ENCODE data around the gene GAS7. TPM values are rescaled to one million over a fixed set of nuclear protein-coding genes. Genes with fewer than 3 reads are reported as not detected.

GAS7 gene
- total RNA-seq, 5 donors from 2014 or later (not counting 1 experiment from before 2014, with no cell fraction given): 0.93 to 10.5 (median 3.8) TPM

DNA sequence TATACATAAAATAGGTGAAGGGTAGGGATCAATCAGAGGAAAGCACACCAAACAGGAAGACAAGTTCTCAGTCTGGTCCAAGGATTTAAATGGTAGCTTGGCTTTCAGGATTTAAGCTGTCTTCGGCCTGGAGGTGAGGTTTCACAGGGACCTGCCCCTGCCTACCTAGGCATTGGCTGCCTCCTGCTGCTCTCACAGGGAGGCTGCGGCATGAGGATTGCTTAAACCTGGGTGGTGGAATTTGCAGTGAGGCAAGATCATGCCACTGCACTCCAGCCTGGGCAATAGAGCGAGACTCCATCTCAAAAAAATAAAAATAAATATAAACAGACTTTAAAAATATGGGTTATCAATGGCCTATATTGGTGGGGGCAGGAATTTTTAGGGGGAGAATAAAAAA is 114.5 kb downstream of the GAS7 start:
- no peak for ATAC-seq (replicated peaks in 1 of 4)
- no peaks in the 10 kb centered on the region for H3K9me3 ChIP-seq
- peaks cover 0 to 4% (median 0%) of the 10 kb centered on the region in 3 donors for H3K9me3 Mint-ChIP-seq
- ChIA-PET CTCF (no interaction called here), POLR2A (no interaction called here)
- no peak overlapping the region for H3K27ac ChIP-seq (ENCODE audit: low read length)
- no peak overlapping the region for H3K4me3 ChIP-seq (ENCODE audit: control insufficient read depth in 1 of 2, extremely low read depth in 1 of 2, low read length in 1 of 2)
- no peaks in the 10 kb centered on the region for H3K36me3 Mint-ChIP-seq
- no peak overlapping the region for H3K4me3 Mint-ChIP-seq
- no peaks in the 10 kb centered on the region for H3K36me3 ChIP-seq (ENCODE audit: control insufficient read depth in 2 of 2, extremely low read depth in 1 of 2, insufficient read depth in 1 of 2, low read length in 1 of 2)
- no peak for DNase-seq
- WGBS (ENCODE audit: insufficient coverage): 80% methylated on average over 1 of the region's 3 CpGs
- peaks cover 0 to 4% of the 10 kb centered on the region in 2 donors for H3K27me3 Mint-ChIP-seq
- peaks cover 0 to 23% (median 12%) of the 10 kb centered on the region in 3 donors for H3K4me1 Mint-ChIP-seq
- H3K27me3 ChIP-seq (replicated peaks in 1 of 2; ENCODE audit: control insufficient read depth in 2 of 2, extremely low read depth in 1 of 2, insufficient read depth in 2 of 2, low read length in 1 of 2): peaks cover 0 to 5% of the 10 kb centered on the region in 2 experiments
- H3K27ac Mint-ChIP-seq: no peak overlapping the region
- H3K4me1 ChIP-seq (ENCODE audit: control insufficient read depth in 1 of 2, extremely low read depth in 1 of 2, insufficient read depth in 2 of 2, low read length in 2 of 2): peaks cover 0 to 13% of the 10 kb centered on the region in 2 experiments

DNA sequence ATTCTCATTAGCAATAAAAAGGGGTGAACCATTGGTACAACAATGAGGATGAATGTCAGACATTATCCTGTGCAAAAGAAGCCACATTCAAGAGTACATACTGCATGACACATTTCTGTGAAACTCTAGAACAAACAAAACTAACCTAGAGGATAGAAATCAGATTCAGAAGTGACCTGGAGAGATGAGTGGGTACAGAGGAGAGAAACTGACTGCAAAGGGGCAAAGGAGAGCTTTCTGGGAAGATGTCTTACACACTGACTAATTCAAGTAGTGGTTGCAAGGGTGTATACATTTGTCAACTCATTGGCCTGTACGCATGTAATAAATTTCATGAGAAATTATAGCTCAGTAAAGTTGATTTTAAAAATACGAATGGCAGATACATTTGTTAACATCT is 115.6 kb downstream of the GAS7 start:
- Histone ChIP-seq H3K4me1 (ENCODE audit: control insufficient read depth in 1 of 2, extremely low read depth in 1 of 2, insufficient read depth in 2 of 2, low read length in 2 of 2) (peaks cover 0 to 18% of the 10 kb centered on the region in 2 experiments), H3K36me3 (ENCODE audit: control insufficient read depth in 2 of 2, extremely low read depth in 1 of 2, insufficient read depth in 1 of 2, low read length in 1 of 2) (no peaks in the 10 kb centered on the region), H3K27ac (ENCODE audit: low read length) (no peak overlapping the region), H3K27me3 (replicated peaks in 1 of 2; ENCODE audit: control insufficient read depth in 2 of 2, extremely low read depth in 1 of 2, insufficient read depth in 2 of 2, low read length in 1 of 2) (peaks cover 0 to 5% of the 10 kb centered on the region in 2 experiments), H3K9me3 (no peaks in the 10 kb centered on the region), H3K4me3 (ENCODE audit: control insufficient read depth in 1 of 2, extremely low read depth in 1 of 2, low read length in 1 of 2) (no peak overlapping the region)
- ChIA-PET POLR2A (no interaction called here), CTCF (interaction anchor here in 1 of 2 donors (0.6 kb wide), 1 partner anchor 160 kb away, joined by 4 read pairs; no protein-coding TSS in a partner anchor)
- peaks cover 0 to 4% of the 10 kb centered on the region in 2 donors for H3K27me3 Mint-ChIP-seq
- H3K4me1 Mint-ChIP-seq: peaks cover 0 to 26% (median 12%) of the 10 kb centered on the region in 3 donors
- H3K9me3 Mint-ChIP-seq: peaks cover under 1 to 5% (median 1%) of the 10 kb centered on the region in 3 donors
- DNase-seq (no peak), ATAC-seq (replicated peaks in 1 of 4) (no peak)
- H3K27ac Mint-ChIP-seq: no peak overlapping the region
- no peaks in the 10 kb centered on the region for H3K36me3 Mint-ChIP-seq
- H3K4me3 Mint-ChIP-seq: no peak overlapping the region
- WGBS (ENCODE audit: insufficient coverage): no CpG with 5 or more reads among the region's 2 CpGs

DNA sequence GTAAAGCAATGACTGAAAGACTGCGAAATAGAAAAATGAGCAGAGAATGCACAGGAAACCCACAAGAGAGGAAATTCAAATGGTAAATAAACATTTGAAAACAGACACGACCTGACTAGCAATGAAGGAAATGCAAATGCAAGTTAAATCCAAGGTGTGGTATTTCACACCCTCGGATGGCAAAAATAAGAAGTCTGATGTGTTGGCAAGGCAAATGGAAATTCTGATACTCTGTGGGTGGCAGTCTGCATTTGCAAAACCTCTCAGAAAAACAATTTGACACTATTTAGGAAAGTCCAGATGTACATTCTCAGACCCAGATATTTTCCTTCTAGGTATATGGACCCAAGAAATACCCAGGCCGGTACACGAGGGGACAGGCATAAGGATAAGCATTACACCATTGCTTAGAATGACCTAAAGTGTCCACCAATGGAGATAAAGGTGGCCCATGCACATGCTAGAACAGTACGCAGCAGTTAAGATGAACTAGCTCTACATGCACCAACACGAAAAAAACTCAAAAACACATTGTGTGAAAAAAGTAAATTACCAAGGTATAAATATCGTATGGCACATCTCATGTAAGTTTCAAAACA is 116.7 kb downstream of the GAS7 start:
- Histone ChIP-seq H3K4me1 (ENCODE audit: control insufficient read depth in 1 of 2, extremely low read depth in 1 of 2, insufficient read depth in 2 of 2, low read length in 2 of 2) (peaks cover 0 to 13% of the 10 kb centered on the region in 2 experiments), H3K9me3 (no peaks in the 10 kb centered on the region), H3K27ac (ENCODE audit: low read length) (no peak overlapping the region), H3K27me3 (replicated peaks in 1 of 2; ENCODE audit: control insufficient read depth in 2 of 2, extremely low read depth in 1 of 2, insufficient read depth in 2 of 2, low read length in 1 of 2) (peaks cover 0 to 5% of the 10 kb centered on the region in 2 experiments), H3K36me3 (ENCODE audit: control insufficient read depth in 2 of 2, extremely low read depth in 1 of 2, insufficient read depth in 1 of 2, low read length in 1 of 2) (no peaks in the 10 kb centered on the region), H3K4me3 (ENCODE audit: control insufficient read depth in 1 of 2, extremely low read depth in 1 of 2, low read length in 1 of 2) (no peak overlapping the region)
- ATAC-seq (replicated peaks in 1 of 4) (peak in 1 of 4 experiments; percentile 53), DNase-seq (peak in 3 of 35 experiments; percentile 4 to 52 (median 13))
- Mint-ChIP-seq H3K4me3 (no peak overlapping the region), H3K27me3 (peaks cover 0 to 4% of the 10 kb centered on the region in 2 donors), H3K36me3 (no peaks in the 10 kb centered on the region), H3K9me3 (peaks cover 4 to 10% (median 8%) of the 10 kb centered on the region in 3 donors), H3K4me1 (peaks cover 0 to 22% (median 10%) of the 10 kb centered on the region in 3 donors), H3K27ac (peak overlapping the region in 1 of 2 donors; percentile 3)
- 17% methylated on average over 2 of the region's 8 CpGs for WGBS (ENCODE audit: insufficient coverage)
- CTCF ChIA-PET: no interaction called here
- POLR2A ChIA-PET: no interaction called here

DNA sequence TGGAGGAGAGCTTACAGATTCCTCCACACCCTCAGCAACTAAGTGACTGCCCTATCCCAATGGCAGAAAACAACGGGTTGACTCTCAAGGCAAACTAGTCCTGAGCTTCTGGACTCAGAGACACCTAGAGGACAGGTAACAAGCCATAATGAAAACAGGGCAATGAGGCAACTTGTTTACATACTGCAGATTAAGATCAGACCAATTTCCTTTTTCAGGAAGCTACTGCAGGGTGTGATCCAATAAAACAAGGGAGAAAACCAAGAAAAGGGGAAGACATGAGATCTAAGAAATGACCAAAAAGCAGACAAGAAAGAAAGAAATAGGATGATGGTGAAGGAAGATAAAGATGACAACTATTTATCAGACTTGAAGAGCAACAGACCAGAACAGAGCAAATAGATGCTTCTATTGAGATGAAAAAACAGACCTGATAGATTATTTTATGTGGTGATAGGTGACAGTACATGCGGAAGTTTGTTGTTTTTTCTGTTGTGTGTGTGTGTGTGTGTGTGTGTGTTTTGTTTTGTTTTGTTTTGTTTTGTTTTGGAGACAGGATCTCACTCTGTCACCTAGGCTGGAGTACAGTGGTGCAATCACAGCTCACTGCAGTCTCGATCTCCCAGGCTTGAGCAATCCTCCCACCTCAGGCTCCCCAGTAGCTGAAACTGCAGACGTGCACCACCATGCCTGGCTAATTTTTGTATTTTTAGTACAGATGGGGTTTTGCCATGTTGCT is 120.7 kb downstream of the GAS7 start:
- CTCF ChIA-PET: no interaction called here
- H3K4me3 ChIP-seq (ENCODE audit: control insufficient read depth in 1 of 2, extremely low read depth in 1 of 2, low read length in 1 of 2): no peak overlapping the region

DNA sequence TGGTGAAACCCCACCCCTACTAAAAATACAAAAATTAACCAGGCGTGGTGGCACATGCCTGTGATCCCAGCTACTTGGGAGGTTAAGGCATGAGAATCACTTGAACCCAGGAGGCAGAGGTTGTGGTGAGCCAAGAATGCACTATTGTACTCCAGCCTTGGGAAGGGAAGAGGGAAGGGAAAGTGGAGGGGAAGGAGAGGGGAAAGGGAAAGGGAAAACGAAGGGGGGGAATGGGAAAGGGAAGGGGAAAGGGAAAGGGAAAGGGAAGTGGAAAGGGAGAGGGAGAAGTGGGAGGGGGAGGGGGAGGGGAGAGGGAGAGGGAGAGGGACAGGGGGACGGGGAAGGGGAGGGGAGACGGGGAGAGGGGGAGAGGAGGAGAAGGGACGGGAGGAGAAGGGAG is 122.5 kb downstream of the GAS7 start:
- no peak overlapping the region for H3K27ac Mint-ChIP-seq
- CTCF ChIA-PET: no interaction called here
- POLR2A ChIA-PET: no interaction called here

More for the DNA sequence above, 120.7 kb downstream of the GAS7 start:
- POLR2A ChIA-PET: interaction anchor here in 1 of 2 donors (1.2 kb wide), 1 partner anchor 27 kb away, joined by 4 read pairs; no protein-coding TSS in a partner anchor
- Mint-ChIP-seq H3K27me3 (peaks cover 3 to 13% of the 10 kb centered on the region in 2 donors), H3K27ac (peak overlapping the region in 1 of 2 donors; percentile 5), H3K4me1 (peaks cover 0 to 22% (median 10%) of the 10 kb centered on the region in 3 donors), H3K4me3 (no peak overlapping the region), H3K36me3 (no peaks in the 10 kb centered on the region), H3K9me3 (peaks cover 4 to 14% (median 10%) of the 10 kb centered on the region in 3 donors)
- H3K9me3 ChIP-seq: no peaks in the 10 kb centered on the region
- ATAC-seq (replicated peaks in 1 of 4): peak in 1 of 4 experiments; percentile 31
- no peaks in the 10 kb centered on the region for H3K27me3 ChIP-seq (replicated peaks in 1 of 2; ENCODE audit: control insufficient read depth in 2 of 2, extremely low read depth in 1 of 2, insufficient read depth in 2 of 2, low read length in 1 of 2)
- peak overlapping the region; percentile 34 for H3K27ac ChIP-seq (ENCODE audit: low read length)
- no peaks in the 10 kb centered on the region for H3K36me3 ChIP-seq (ENCODE audit: control insufficient read depth in 2 of 2, extremely low read depth in 1 of 2, insufficient read depth in 1 of 2, low read length in 1 of 2)
- DNase-seq: peak in 15 of 35 experiments; percentile 3 to 39 (median 15)
- peaks cover 0 to 13% of the 10 kb centered on the region in 2 experiments for H3K4me1 ChIP-seq (ENCODE audit: control insufficient read depth in 1 of 2, extremely low read depth in 1 of 2, insufficient read depth in 2 of 2, low read length in 2 of 2)
- WGBS (ENCODE audit: insufficient coverage): 87% methylated on average over 2 of the region's 4 CpGs

DNA sequence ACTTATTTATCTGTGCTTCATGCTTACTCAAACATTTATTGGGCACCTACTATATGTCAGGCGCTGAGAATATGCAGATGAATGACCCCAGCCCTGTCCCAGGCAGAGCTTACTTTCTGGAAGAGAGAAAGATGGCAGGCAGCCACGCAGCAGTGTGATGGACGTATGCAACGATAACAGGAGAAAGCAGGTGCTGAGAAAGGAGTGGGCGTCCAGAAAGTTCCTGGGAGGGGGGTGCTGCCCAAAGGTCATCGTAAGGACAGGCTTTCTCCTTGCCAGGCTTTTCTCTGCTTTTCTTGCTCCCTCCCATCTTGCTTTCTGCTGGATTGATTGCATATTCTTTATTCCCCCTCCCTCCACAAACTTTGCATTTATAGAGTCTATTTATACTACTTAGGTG is 124.5 kb downstream of the GAS7 start:
- Histone ChIP-seq H3K9me3 (no peaks in the 10 kb centered on the region), H3K4me1 (ENCODE audit: control insufficient read depth in 1 of 2, extremely low read depth in 1 of 2, insufficient read depth in 2 of 2, low read length in 2 of 2) (peaks cover 0 to 4% of the 10 kb centered on the region in 2 experiments), H3K27ac (ENCODE audit: low read length) (no peak overlapping the region), H3K27me3 (replicated peaks in 1 of 2; ENCODE audit: control insufficient read depth in 2 of 2, extremely low read depth in 1 of 2, insufficient read depth in 2 of 2, low read length in 1 of 2) (peaks cover 0 to 3% of the 10 kb centered on the region in 2 experiments), H3K36me3 (ENCODE audit: control insufficient read depth in 2 of 2, extremely low read depth in 1 of 2, insufficient read depth in 1 of 2, low read length in 1 of 2) (no peaks in the 10 kb centered on the region), H3K4me3 (ENCODE audit: control insufficient read depth in 1 of 2, extremely low read depth in 1 of 2, low read length in 1 of 2) (no peak overlapping the region)
- Mint-ChIP-seq H3K27me3 (peaks cover 8 to 14% of the 10 kb centered on the region in 2 donors), H3K9me3 (peaks cover 4 to 14% (median 8%) of the 10 kb centered on the region in 3 donors), H3K4me3 (no peak overlapping the region), H3K36me3 (no peaks in the 10 kb centered on the region), H3K27ac (no peak overlapping the region), H3K4me1 (peaks cover 0 to 6% (median 0%) of the 10 kb centered on the region in 3 donors)
- ATAC-seq (replicated peaks in 1 of 4) (no peak), DNase-seq (no peak)
- POLR2A ChIA-PET: no interaction called here
- no CpG with 5 or more reads among the region's 6 CpGs for WGBS (ENCODE audit: insufficient coverage)
- CTCF ChIA-PET: interaction anchor here in 1 of 2 donors (0.6 to 1.0 kb wide), 2 partner anchors 37 to 108 kb away, joined by 3 to 6 read pairs; no protein-coding TSS in a partner anchor

More for the DNA sequence above, 122.5 kb downstream of the GAS7 start:
- Histone ChIP-seq H3K4me1 (ENCODE audit: control insufficient read depth in 1 of 2, extremely low read depth in 1 of 2, insufficient read depth in 2 of 2, low read length in 2 of 2) (peaks cover 0 to 5% of the 10 kb centered on the region in 2 experiments), H3K27me3 (replicated peaks in 1 of 2; ENCODE audit: control insufficient read depth in 2 of 2, extremely low read depth in 1 of 2, insufficient read depth in 2 of 2, low read length in 1 of 2) (peaks cover 0 to 3% of the 10 kb centered on the region in 2 experiments), H3K36me3 (ENCODE audit: control insufficient read depth in 2 of 2, extremely low read depth in 1 of 2, insufficient read depth in 1 of 2, low read length in 1 of 2) (no peaks in the 10 kb centered on the region), H3K4me3 (ENCODE audit: control insufficient read depth in 1 of 2, extremely low read depth in 1 of 2, low read length in 1 of 2) (no peak overlapping the region), H3K9me3 (no peaks in the 10 kb centered on the region), H3K27ac (ENCODE audit: low read length) (no peak overlapping the region)
- peaks cover 4 to 14% (median 8%) of the 10 kb centered on the region in 3 donors for H3K9me3 Mint-ChIP-seq
- DNase-seq: no peak
- 74% methylated on average over 3 of the region's 5 CpGs for WGBS (ENCODE audit: insufficient coverage)
- H3K4me1 Mint-ChIP-seq: peaks cover 0 to 12% (median 4%) of the 10 kb centered on the region in 3 donors
- ATAC-seq (replicated peaks in 1 of 4): no peak
- no peaks in the 10 kb centered on the region for H3K36me3 Mint-ChIP-seq
- H3K27me3 Mint-ChIP-seq: peaks cover 8 to 18% of the 10 kb centered on the region in 2 donors
- H3K4me3 Mint-ChIP-seq: no peak overlapping the region
